HG02610 (cell line): ENCODE measurements around the gene CD7.
"Not testable (repeated sequence)": the region's sequence is repeated elsewhere in the genome, so short reads cannot be mapped to it uniquely, and the experiment has no call there.

ENCODE experiments used
- ATAC-seq: cut with Tn5 transposase; IDR thresholded peaks from one replicate; pipeline ENCODE4 v1.9.1; 2021; ENCODE audit warnings: mild to moderate bottlenecking, moderate library complexity; ENCODE audit not compliant: unreplicated experiment

Gene CD7

DNA sequence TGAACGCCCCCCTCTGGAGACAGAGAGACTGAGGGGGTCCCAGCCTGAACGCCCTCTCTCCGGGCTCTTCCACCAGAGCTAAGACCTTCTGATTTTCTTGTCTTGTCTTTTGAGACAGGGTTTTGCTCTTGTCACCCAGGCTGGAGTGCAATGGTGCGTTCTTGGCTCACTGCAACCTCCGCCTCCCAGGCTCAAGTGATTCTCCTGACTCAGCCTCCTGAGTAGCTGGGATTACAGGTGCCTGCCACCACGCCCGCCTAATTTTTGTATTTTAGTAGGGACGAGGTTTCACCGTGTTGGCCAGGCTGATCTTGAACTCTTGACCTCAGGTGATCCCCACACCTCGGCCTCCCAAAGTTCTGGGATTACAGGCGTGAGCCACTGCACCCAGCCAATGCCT lies 30.6 kb upstream of the CD7 start:
- not testable (repeated sequence) for ATAC-seq

DNA sequence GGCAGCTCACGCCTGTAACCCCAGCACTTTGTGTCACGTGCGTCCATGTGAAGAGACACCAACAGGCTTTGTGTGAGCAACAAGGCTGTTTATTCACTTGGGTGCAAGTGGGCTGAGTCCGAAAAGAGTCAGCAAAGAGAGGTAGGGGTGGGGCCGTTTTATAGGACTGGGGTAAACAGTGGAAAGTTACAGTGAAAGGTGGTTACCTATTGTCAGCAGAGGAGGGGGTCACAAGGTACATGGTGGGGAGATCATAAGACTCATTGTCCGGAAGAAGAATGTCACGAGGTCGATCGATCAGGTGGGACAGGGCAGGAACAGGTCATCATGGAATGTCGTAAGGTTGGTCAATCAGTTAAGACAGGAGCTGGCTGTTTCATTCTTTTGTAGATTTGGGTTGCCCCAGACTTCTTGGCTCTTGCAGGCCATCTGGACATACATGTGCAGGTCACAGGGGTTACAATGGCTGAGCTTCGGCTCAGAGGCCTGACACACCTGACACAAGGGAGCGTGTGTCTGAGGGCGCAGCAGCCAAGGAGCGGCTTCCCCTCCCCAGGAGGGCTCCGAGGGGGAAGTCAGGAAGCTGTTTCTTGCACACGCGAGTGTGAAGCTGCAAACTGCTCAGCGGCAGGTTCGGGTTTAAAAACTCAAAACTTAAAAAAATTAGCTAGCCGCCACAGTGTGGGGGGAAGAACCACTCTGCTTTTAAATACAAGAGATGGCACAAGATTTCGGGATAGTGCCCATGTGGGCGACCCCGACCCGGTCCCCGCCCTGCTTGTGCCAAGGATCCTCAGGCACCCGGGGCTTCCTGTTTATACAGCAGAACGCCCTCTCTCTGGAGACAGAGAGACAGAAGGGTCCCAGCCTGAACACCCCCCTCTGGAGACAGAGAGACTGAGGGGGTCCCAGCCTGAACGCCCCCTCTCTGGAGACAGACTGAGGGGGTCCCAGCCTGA lies 29.2 kb upstream of the CD7 start:
- no peak for ATAC-seq

DNA sequence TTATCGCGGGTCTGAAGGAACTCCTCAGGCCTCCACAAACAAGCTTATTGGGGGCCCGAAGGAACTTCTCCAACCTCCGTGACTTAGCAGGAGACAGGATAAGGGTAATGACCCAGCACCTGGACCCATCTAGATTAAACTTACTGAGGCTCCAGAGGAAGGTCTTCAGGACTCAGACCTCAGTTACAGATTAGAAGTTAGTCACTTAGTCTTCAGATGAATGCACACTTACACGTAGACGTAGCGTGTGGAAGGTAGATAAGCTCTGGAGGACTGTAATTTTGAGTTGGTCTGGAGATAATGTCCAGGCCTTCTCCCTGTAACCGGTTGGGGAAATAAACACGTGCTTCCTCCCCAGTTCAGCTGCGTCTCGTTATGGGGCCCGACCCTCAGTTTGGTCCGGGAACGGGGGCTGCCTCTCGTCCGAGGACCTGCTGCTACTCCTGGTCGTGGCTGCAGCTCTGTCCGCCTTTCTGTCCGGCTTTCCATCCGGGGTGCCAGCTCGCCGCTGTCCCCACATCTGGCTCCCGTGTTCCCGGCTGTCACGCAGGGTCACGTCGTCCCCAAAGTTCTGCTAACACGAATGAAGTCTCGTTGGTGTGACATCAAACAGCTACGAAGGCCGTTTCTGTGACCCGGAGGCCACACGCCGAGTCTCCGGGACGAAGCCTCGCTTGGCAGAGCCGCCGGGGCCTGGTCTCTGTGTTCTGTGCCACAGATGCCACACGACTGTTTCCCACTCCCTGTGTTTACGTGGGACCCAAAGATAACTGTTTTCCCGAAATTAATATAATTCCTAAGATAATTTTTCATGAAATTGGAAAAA lies 28.0 kb upstream of the CD7 start:
- ATAC-seq = no peak

DNA sequence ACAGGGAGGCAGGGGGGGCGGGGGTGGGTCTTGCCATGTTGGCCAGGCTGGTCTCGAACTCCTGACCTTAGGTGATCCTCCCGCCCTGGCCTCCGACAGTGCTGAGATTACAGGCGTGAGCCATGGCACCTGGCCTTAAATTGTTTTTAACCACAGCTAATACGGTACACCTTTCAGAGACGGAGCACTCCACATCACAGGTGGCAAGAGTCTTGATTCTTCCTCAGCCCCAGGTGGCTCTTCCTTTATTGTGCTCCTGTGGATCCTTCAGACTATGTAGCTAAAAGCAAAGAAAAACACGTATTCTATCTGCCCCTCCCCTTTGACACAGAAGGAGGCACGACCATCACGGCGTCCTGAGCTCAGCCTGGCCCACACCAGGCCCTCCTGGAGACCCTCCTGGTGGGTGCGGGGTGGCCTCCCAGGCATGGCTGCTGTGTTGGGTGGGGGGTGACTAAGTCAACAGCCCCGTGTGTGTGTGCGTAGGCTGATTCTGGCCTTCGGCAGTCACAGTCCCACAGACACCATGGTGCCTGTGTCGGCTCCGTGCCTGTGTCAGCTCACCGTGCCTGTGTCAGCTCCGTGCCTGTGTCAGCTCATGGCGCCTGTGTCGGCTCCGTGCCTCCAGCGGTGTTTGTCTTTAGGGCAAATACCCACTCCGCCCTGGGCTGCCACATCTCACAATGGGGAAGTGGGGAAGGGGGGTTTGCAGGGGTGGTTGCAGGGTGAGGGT lies 26.9 kb upstream of the CD7 start:
- no peak for ATAC-seq

DNA sequence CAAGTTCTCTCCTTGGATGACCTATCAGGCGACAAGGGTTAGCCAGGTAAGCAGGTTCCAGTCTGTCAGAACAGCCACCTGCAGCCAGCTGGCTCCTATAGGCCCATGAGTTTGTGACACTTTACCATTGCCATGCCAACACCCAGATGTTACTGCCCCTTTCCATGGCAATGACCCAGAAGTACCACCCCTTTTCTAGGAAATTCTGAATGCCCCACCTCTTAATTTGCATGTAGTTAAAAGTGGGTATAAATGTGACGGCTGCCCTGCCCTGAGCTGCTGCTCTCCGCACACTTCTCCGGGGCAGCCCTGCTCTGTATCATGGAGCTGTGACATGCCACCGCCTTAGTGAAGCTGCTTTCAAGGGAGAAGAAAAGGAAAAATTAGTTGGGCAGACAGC lies 26.2 kb upstream of the CD7 start:
- ATAC-seq = no peak

DNA sequence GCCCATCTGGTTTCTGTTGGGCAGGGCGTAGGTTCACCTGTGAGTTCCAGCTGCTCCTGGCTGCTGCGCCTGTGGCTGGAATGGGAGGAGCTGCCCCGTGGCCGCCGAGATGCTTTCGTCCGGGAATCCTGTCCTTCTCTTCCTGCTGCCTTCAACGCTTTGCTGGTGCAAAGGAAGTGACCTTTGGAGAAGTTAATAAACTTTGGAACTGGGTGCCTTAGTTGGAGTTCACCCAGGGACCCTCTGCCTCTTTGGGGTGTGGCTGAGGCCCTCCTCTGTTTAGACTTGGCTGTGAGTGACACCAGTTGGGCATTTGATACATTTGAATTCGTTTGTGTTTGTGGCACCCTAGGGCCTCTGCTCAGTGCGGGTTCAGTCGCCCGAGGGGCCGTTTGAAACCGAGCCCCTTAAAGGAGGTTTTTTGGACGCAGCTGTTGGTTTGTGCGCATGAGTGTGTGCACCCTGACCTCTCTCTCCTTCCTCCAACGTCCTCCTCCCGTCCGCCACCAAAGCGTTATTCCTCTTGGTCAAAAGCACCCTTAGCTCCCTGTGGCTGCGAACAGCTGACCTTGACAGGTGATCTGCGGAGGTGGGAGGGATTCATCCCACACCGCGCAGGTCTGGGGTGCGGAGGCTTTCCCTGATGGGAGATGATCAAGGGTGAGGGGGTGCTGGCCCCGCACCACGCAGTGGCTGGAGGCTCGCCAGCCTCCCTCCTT lies 25.1 kb upstream of the CD7 start:
- no peak for ATAC-seq

DNA sequence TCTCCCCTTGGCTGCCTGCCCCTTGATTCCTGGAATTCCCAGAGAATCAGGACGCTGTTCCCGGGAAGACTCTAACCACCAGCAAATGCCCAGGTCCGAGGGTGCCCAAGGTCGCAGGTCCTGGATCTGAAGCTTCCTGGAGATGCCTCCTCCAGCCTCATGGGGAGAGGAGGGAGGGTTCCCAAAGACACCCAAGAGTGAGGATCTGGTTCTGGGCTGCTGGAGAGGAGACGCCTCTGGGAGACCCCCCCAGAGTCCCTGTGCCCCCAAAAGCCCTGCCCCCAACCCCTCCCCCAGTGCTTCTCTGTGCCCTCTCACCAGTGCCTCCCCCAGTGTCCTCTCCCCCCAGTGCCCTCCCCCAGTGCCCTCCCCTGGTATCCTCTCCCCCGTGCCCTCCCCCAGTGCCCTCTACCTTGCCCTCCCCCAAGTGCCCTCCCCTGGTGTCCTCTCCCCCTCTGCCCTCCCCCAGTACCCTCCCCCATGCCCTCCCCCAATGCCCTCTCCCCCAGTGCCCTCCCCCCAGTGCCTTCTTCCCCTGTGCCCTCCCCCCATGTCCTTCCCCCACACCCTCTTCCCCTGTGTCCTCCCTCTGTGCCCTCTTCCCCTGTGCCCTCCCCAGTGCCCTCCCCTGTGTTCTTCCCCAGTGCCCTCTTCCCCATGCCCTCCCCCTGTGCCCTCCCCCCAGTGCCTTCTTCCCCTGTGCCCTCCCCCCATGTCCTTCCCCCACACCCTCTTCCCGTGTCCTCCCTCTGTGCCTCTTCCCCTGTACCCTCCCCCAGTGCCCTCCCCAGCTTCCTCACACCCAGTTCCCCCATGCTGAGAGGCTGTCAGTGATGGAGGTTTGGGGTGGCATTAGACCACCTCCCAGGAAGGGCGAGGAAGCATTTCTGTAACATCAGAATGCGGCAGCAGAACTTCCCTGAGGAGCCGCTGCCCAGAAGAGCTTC lies 22.5 kb upstream of the CD7 start:
- no peak for ATAC-seq

DNA sequence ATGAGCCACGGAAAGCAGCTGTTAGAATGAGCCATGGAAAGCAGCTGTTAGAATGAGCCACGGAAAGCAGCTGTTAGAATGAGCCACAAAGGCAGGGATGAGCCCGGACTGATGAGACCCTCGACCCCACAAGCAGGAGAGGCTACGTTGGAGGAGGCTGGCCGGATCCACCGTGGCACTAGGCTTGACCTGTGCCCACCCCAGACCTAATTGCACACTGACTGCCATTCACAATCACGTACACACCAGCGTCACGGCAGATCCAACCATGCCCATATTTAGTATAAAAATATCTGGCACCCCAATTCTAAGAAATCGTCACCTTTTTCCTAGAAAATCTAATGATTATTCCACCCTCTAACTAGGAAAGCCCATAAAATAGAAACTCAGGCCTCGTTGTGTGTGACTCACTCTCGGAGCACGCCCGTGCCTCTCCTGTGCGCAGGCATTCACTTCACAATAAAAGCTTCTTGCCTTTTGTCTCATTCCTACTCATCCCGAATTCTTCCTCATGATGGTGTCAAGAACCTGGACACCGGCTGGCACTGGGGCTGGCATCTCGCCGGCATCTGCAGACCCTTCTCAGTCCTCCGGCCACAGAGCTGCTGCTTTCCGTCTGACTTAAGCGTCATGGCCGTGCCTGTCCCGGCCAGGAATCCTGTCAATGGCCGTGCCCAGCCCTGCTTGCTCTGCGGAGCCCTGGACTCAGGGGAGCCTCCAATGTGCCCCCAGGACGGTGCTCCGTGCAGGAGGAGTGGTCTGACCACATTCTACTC lies 21.6 kb upstream of the CD7 start:
- ATAC-seq = no peak

DNA sequence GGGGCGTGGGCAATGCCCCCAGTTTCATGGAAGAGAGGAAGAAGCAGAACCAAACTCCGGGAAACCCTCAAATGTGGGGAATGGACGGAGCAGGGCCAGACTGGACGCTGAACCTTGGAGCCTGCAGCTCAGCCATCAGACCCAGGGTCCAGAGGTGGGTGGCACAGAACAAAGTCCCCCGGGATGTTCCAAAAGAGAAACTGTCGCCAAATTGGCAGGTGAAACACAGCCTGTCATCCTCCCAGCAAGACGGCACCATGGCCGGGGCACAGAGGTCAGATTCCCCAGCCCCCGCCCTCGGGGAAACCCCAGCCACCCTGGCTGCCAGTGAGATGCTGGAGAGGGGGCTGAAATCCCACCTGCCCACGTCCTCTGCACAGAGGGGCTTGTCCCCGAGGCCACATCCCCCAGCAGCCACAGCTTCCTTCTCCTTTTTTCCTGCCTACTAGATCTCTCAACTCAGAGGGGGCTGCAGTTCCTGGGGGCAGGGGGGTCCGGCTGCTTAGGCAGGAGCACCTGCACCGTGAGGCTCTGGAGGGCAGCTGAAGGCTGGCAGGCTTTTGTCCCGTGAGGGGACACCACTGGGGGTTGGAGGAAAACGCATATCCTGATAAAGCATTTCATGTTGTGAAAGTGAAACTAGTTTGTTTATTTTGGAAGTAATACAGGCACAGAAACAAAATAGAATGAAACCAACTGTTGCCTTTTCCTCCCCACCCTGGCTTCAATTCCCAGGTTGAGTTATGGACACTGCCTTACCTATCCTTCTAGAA lies 17.4 kb upstream of the CD7 start:
- no peak for ATAC-seq

DNA sequence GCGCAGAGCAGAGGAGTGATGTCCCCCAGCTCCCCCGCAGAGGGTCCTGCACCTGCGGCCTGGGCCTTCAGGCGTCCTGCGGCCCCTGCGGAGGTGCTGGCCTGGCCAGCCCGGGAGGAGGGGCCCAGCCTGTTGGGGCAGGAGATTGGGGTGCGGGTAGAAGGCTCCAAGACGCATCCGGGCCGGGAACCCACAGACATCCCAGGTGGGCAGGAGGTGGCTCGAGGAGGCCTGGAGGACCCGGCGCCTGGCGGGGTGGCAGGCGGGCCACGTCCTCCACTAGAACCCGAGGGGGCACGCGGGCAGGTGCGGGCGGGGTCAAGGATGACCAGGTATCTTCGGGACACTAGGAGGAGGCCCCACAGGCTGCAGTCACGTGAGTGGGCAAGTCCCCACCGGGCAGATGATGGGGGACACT lies 16.8 kb upstream of the CD7 start:
- ATAC-seq = no peak

DNA sequence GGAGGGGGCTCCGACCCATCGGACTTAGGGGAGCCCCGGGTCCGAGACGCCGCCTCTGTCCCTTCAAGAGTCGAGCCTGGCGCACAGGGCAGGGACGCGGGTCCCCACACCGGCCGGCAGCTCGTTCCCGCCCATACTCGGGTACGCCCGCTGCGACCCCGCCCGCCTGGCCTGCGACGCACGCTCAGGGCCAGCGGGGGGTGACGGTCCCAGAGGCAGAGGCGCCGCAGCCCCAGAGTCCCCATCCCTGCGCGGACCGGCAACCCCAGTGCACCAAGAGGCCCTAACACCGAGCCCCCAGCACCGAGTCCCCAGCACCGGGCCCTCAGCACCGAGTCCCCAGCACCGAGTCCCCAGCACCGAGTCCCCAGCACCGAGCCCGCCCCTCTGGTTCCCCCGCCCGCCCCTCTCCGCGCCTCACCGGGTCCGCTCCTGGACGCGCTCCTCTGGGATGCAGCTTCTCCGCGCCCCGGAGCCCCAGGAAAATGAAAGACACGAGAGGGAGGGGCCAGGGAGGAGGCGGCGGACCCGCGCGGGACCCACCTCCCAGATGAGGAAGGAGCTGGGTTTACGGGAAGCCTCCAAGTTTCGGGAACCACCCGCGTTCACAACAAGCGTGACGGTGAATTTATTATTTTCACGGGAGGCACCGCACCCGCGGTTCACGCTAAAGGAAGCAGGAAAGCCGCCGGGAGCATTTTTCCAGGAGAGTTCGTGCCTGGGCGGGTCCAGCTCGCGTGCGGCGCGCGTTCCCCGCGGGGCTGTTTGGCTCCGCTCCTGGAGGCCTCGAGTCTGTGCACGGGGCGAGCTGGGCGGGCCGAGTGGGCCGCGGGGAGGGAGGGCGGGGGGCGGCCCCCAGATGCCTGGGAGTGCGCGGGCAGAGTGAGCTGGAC lies 16.1 kb upstream of the CD7 start, which contains the start of gene SECTM1:
Gene SECTM1, minus strand, starts transcription at position 488 of the 893 bp plus-strand sequence. CDS start 6,526 bp downstream, outside the sequence.
- ATAC-seq = no peak

DNA sequence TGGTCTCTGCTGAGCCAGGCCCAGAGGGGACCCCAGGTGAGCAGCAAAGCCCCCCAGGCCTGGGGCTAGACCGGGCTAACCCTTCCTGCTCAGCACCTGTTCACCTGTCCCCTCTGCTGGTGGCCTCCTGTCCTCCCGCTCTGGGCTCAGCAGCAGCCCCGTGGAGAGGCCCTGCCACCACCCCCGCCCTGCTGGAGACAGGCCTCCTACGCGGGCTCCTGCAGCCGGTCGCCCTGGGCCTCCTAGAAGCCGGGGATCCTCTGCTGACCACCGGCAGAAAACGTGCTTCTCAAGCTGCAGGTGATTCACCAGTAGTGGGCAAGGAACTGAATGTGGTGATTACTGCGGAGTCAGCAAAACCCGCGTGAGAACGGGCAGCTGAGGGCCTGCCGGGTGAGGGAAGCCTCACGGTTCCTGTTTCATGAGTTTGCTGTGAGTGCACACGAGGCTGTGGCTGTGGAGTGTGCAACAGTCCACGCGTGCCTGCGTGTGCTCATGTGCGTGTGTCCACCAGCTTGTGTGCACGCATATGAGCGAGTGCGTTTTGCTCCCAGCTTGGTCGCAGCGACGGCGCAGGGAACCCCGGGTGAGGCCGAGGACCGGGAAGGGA lies 15.4 kb upstream of the CD7 start:
- no peak for ATAC-seq

DNA sequence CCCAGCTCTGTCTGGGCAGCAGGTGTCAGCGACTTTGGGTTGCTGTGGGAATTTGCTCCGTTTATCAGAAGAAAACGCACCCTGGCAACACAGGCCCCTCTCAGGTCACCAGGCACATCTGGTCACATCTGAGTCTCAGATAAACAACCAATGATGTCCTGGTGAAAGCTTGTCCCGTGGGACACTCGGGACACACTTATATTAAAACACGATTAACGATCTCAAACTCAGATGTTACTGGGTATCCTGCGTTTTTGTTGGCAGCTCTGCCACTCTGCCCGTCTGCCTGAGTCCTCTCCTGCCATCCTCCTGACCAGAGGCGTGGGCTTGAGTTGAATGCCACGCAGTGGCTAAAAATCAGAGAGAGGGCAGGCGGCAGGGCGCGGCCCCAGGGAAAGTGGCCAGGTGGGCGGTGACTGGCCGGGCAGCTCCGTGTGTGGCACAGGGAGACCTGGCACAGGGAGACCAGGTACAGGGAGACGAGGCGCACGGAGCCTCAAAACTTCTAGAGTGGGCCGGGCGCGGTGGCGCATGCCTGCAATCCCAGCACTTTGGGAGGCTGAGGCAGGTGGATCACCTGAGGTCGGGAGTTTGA lies 14.0 kb upstream of the CD7 start:
- no peak for ATAC-seq

DNA sequence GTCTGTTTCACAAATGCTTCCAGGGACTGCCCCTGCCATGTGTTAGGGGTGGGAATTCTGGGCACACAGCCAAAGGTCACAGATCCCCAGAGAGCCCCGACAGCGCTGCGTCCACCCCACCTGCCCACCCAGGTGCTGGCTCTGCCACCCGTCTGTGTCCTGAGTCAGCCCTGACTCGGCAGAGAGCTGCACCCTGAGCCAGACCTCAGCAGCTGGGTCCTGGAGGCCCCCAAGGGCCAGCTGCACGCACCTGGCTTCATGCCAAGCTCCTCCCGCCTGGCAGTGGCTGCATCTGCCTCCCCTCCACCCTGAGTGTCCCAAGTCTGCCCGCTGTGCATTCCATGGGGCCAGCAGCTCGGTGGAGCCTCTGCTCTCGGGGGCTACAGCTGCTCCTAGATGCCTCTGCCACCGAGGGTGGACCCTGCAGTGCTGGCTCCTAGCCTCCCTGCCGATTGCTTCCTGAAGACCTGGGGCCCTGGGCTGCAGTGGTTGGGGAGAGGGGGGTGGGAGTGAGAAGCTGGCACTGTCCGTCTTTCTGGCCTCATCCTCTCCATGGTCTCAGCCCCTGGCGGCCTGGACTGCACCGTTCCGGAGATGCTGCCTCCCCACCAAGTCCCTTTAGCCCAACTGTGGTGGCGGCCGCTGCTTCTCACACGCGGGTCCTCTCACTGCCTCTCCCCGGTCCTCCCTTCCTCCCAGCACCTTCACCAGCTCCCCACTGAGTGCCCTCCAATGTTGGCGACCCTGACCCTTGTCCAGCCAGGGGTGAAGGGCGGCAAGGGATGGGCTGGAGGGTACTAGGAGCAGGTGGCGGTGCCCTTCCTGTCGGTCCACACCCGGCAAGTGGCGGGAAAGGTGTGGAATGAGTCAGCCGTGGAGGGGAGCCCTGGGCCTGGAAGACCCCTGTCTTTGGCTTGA lies 13.2 kb upstream of the CD7 start:
- ATAC-seq = no peak
